ENCODE measurements around the gene SLC24A3.

The SLC24A3 gene

GRCh38 chr20:19314621-19315020 is 102.2 kb downstream of the SLC24A3 start:
- no peak overlapping the region for H3K27ac ChIP-seq
- TF ChIP-seq ZFX (IDR thresholded peaks at IDR 0.05; ENCODE audit: borderline replicate concordance) (no peak), CTCF (IDR thresholded peaks at IDR 0.05) (no peak)

GRCh38 chr20:19317237-19318069 is 105.0 kb downstream of the SLC24A3 start:
- no peak overlapping the region for H3K27ac ChIP-seq
- TF ChIP-seq ZFX (IDR thresholded peaks at IDR 0.05; ENCODE audit: borderline replicate concordance) (no peak), CTCF (IDR thresholded peaks at IDR 0.05) (no peak)

GRCh38 chr20:19318610-19319009 is 106.2 kb downstream of the SLC24A3 start:
- TF ChIP-seq ZFX (IDR thresholded peaks at IDR 0.05; ENCODE audit: borderline replicate concordance) (no peak), CTCF (IDR thresholded peaks at IDR 0.05) (no peak)
- H3K27ac ChIP-seq, result no peak overlapping the region

GRCh38 chr20:19320005-19320404 is 107.6 kb downstream of the SLC24A3 start:
- TF ChIP-seq ZFX (IDR thresholded peaks at IDR 0.05; ENCODE audit: borderline replicate concordance), result no peak
- no peak for TF ChIP-seq CTCF (IDR thresholded peaks at IDR 0.05)
- H3K27ac ChIP-seq, result no peak overlapping the region

- TF ChIP-seq CTCF (IDR thresholded peaks at IDR 0.05), result no peak
- TF ChIP-seq ZFX (IDR thresholded peaks at IDR 0.05; ENCODE audit: borderline replicate concordance), result no peak
- H3K27ac ChIP-seq, result no peak overlapping the region
Observed at GRCh38 chr20:19321176-19321575, 108.7 kb downstream of the SLC24A3 start.

GRCh38 chr20:19322061-19322985 is 109.9 kb downstream of the SLC24A3 start:
- TF ChIP-seq ZFX (IDR thresholded peaks at IDR 0.05; ENCODE audit: borderline replicate concordance) (no peak), CTCF (IDR thresholded peaks at IDR 0.05) (no peak)
- no peak overlapping the region for H3K27ac ChIP-seq
